MM.1S (cell line): ENCODE data around the gene LBHD2.

Experiments
- EZH2 ChIP-seq: fragments of 300-600 bp; sonication (generic); optimal IDR thresholded peaks from 2 replicates; pipeline ENCODE3; 2017; ENCODE audit warnings: low read depth, mild to moderate bottlenecking, antibody characterized with exemption, low read length, mixed read lengths
- TF ChIP-seq, protein P1 (sequence below): fragments of 300-600 bp; sonication (generic); IDR thresholded peaks from 2 replicates; pipeline ENCODE4 v1.5.1; 2016; ENCODE audit warnings: antibody characterized with exemption, low read length, mixed read lengths

DNA sequence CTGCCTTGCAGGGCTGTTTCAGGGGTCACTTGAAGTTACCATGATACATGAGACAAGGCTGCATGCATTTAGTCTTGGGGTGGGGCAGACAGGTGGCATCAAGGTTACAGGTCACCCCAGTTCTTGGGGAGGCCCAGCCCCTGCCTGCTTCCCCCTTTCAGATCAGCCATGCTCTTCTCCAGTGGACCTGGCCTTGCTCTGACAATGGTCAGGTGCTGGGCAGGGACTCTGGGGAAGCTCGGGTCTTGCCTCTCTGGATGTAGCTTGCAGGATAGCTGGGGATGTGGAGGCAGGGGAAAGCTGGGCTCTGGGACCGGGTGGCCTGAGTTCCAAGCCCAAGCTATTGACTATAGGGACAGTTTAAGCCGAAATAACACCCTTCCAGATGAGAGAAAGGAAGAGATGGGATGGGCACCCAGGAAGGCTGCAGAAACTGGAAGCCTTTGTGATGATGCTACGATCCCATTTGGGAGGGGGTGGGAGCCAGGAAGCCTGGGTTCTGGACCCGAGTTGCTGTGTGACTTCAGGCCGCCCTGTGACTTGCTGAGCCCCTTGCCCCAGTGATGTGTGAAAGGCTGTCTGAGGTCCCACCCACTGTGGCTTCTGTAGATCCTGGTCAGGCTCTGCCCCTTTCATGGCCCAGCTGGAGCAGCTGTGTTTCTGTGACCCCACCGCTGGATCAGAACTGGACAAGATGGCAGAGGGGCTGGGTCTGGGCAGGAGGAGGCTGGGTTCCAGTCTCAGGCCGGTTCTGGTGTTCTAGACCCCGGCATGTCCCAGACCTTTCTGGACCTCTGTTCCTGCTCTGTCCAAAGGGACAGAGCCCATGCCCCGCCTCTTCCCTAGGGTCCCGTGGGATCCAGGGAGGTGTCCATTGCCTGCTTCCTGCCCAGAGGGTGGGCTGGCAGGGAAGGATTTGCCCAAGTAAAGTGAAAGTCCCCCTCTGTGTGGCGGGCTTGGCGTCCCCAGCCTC lies 41.4 kb downstream of the LBHD2 start:
- TF ChIP-seq, protein P1, sequence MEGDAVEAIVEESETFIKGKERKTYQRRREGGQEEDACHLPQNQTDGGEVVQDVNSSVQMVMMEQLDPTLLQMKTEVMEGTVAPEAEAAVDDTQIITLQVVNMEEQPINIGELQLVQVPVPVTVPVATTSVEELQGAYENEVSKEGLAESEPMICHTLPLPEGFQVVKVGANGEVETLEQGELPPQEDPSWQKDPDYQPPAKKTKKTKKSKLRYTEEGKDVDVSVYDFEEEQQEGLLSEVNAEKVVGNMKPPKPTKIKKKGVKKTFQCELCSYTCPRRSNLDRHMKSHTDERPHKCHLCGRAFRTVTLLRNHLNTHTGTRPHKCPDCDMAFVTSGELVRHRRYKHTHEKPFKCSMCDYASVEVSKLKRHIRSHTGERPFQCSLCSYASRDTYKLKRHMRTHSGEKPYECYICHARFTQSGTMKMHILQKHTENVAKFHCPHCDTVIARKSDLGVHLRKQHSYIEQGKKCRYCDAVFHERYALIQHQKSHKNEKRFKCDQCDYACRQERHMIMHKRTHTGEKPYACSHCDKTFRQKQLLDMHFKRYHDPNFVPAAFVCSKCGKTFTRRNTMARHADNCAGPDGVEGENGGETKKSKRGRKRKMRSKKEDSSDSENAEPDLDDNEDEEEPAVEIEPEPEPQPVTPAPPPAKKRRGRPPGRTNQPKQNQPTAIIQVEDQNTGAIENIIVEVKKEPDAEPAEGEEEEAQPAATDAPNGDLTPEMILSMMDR: no peak
- no peak for TF ChIP-seq EZH2
